Body of pancreas (tissue), 4 donors: Measurements from ENCODE around the gene CELSR3.

Experiments used
- CTCF ChIP-seq, 7 experiments: fragments of 450-650 bp in 4 of 7; fragments of 200-600 bp in 3 of 7; sonication (generic) in 3 of 7; IDR thresholded peaks; one replicate each; pipeline ENCODE4 v1.5.1; 2016 to 2019; ENCODE audit warnings: antibody characterized with exemption in 7 of 7
- POLR2A ChIP-seq, 3 donors: fragments of 450-650 bp; IDR thresholded peaks; one replicate each; pipeline ENCODE4 v1.6.1; 2016; ENCODE audit warnings: antibody characterized with exemption in 3 of 3, mild to moderate bottlenecking in 2 of 3

GRCh38 chr3:48625600-48625999 lies 37.1 kb downstream of the CELSR3 start:
- TF ChIP-seq CTCF (IDR thresholded peaks at IDR 0.05) (no peak), POLR2A (IDR thresholded peaks at IDR 0.05) (no peak)
